Ascending aorta (tissue), 2 donors: Measurements from ENCODE around the gene TAT. TPM values are rescaled to one million over a fixed set of nuclear protein-coding genes. Genes with fewer than 3 reads are reported as not detected.
"Not testable (repeated sequence)": the region's sequence is repeated elsewhere in the genome, so short reads cannot be mapped to it uniquely, and the experiment has no call there.

Experiments used
- DNase-seq, 2 donors: peaks; one replicate each; pipeline ENCODE4 v3.0.0-alpha.2; 2019; ENCODE audit warnings: low spot score in 2 of 2
- H3K27ac ChIP-seq, 2 donors: fragments of 200-600 bp; sonication (generic); one replicate each; pipeline ENCODE4 v1.5.1; 2016 to 2017; ENCODE audit warnings: mild to moderate bottlenecking in 1 of 2
- H3K27me3 ChIP-seq: fragments of 200-600 bp; sonication (generic); one replicate; pipeline ENCODE4 v1.5.1; 2017
- H3K36me3 ChIP-seq, 2 donors: fragments of 200-600 bp; sonication (generic); one replicate each; pipeline ENCODE4 v1.5.1; 2016
- H3K4me1 ChIP-seq, 2 donors: fragments of 200-600 bp; sonication (generic); one replicate each; pipeline ENCODE4 v1.5.1; 2016 to 2017; ENCODE audit warnings: mild to moderate bottlenecking in 1 of 2
- H3K4me3 ChIP-seq, 2 donors: fragments of 200-600 bp; sonication (generic); one replicate each; pipeline ENCODE4 v1.5.1; 2016 to 2017; ENCODE audit warnings: mild to moderate bottlenecking in 1 of 2
- H3K9me3 ChIP-seq, 2 donors: fragments of 200-600 bp; sonication (generic); one replicate each; pipeline ENCODE4 v1.5.1; 2016
- intact Hi-C: fragments of 100-400 bp; cut with DNase I; formaldehyde crosslinking; loops from one replicate; pipeline ENCODE4 v1.15.1; 2023
- total RNA-seq: library from RNA; depleted of rRNA; stranded (reverse); fragments of >200 nt; gene quantifications from one replicate; pipeline ENCODE4 v1.1.0, GENCODE V29; 2016
- TF ChIP-seq, protein P1 (sequence below), 3 experiments: fragments of 200-600 bp in 2 of 3; fragments of 450-650 bp in 1 of 3; sonication (generic) in 2 of 3; IDR thresholded peaks; one replicate each; pipeline ENCODE4 v1.5.1; 2016 to 2019; ENCODE audit warnings: antibody characterized with exemption in 3 of 3, mild to moderate bottlenecking in 1 of 3, moderate library complexity in 1 of 3

The TAT gene
- total RNA-seq, 1 donor from 2014 or later, result 6.7 TPM

DNA sequence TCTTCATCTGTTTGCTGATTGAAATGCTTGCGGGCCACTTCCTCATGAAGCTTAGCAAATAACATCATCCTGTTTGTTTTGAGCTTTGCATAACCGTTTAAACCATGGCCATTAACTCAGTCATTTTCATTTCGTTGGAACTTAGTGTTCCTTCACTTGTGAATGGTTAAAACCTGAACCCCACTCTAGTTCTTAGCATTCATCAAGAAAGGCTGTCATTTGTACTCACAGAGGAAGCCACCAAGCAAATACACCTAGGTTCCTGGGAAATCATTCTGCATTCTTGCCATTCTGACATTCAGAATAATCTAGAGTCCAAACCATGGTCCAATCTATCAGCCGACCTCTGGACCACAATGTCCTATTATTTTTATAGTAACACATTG, 8.4 kb upstream of the TAT start:
- H3K27ac ChIP-seq, result no peak overlapping the region
- intact Hi-C loops, result no loop called here
- H3K9me3 ChIP-seq, result no peaks in the 10 kb centered on the region
- H3K4me3 ChIP-seq, result no peak overlapping the region
- DNase-seq, result no peak
- H3K27me3 ChIP-seq, result no peaks in the 10 kb centered on the region
- no peaks in the 10 kb centered on the region for H3K4me1 ChIP-seq
- TF ChIP-seq, protein P1, sequence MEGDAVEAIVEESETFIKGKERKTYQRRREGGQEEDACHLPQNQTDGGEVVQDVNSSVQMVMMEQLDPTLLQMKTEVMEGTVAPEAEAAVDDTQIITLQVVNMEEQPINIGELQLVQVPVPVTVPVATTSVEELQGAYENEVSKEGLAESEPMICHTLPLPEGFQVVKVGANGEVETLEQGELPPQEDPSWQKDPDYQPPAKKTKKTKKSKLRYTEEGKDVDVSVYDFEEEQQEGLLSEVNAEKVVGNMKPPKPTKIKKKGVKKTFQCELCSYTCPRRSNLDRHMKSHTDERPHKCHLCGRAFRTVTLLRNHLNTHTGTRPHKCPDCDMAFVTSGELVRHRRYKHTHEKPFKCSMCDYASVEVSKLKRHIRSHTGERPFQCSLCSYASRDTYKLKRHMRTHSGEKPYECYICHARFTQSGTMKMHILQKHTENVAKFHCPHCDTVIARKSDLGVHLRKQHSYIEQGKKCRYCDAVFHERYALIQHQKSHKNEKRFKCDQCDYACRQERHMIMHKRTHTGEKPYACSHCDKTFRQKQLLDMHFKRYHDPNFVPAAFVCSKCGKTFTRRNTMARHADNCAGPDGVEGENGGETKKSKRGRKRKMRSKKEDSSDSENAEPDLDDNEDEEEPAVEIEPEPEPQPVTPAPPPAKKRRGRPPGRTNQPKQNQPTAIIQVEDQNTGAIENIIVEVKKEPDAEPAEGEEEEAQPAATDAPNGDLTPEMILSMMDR (IDR thresholded peaks at IDR 0.05), result no peak
- H3K36me3 ChIP-seq, result no peaks in the 10 kb centered on the region

DNA sequence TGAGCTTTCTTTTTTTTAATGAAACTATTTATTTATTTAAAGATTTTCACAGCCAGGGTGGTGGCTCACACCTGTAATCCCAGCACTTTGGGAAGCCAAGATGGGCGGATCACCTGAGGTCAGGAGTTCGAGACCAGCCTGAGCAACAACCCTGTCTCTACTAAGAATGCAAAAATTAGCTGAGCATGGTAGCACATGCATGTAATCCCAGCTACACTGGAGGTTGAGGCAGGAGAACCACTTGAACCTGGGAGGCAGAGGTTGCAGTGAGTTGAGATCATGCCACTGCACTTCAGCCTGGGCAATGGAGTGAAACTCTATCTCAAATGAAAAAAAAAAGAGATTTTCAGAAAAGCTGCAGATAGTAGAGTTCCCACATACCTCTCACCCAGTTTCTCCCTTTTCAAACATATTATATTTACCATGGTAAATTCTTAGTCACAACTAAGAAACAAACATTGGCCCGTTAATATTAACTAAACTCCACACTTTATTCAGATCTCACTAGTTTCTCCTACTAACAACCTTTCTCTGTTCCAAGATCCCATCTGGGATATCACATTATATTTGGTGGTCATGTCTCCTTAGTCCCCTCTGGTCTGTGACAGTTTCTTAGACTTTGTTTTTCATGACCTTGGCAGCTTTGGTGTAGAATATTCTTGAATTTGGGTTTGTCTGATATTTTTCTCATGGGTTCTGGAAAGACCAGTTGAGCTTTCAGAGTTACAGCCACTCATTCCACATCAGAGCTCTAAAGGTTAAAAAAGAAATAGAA, 7.8 kb upstream of the TAT start:
- TF ChIP-seq, protein P1 (IDR thresholded peaks at IDR 0.05), result no peak
- no peak overlapping the region for H3K27ac ChIP-seq
- intact Hi-C loops, result no loop called here
- no peak for DNase-seq
- no peaks in the 10 kb centered on the region for H3K4me1 ChIP-seq
- no peaks in the 10 kb centered on the region for H3K36me3 ChIP-seq
- H3K27me3 ChIP-seq, result no peaks in the 10 kb centered on the region
- H3K9me3 ChIP-seq, result no peaks in the 10 kb centered on the region
- H3K4me3 ChIP-seq, result no peak overlapping the region

DNA sequence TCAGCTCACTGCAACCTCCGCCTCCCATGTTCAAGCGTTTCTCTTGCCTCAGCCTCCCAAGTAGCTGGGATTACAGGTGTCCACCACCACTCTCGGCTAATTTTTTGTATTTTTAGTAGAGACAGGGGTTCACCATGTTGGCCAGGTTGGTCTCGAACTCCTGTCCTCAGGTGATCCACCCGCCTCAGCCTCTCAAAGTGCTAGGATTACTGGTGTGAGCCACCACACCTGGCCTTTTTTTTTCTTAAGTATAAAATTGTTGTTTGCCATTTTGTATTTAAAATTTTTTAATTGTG, 5.6 kb upstream of the TAT start:
- H3K27ac ChIP-seq, H3K4me3 ChIP-seq, H3K9me3 ChIP-seq, intact Hi-C loops, DNase-seq, H3K27me3 ChIP-seq, H3K36me3 ChIP-seq, H3K4me1 ChIP-seq: not testable (repeated sequence)

DNA sequence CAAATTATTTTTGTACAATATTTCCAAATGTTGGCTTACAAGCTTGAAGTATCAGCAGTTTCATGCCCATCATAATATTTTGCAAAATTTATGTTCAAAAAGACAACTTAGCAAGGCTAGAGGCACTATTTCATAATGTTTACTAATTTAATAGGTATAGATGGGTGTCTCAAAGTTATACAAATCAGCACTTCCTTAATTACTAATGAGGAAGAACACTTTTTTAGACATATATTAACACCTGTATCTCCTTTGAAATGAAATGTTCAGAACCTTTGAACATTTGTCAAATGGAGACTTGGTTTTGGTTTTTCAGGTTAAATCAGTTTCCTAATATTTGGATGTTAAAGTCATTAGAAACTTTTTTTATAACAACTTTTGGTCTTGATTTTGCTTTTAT, 2.2 kb downstream of the TAT start:
- H3K4me1 ChIP-seq, result no peaks in the 10 kb centered on the region
- TF ChIP-seq, protein P1 (IDR thresholded peaks at IDR 0.05), result no peak
- H3K4me3 ChIP-seq, result no peak overlapping the region
- no peaks in the 10 kb centered on the region for H3K27me3 ChIP-seq
- DNase-seq, result no peak
- no peak overlapping the region for H3K27ac ChIP-seq
- no peaks in the 10 kb centered on the region for H3K9me3 ChIP-seq
- intact Hi-C loops, result no loop called here
- no peaks in the 10 kb centered on the region for H3K36me3 ChIP-seq

DNA sequence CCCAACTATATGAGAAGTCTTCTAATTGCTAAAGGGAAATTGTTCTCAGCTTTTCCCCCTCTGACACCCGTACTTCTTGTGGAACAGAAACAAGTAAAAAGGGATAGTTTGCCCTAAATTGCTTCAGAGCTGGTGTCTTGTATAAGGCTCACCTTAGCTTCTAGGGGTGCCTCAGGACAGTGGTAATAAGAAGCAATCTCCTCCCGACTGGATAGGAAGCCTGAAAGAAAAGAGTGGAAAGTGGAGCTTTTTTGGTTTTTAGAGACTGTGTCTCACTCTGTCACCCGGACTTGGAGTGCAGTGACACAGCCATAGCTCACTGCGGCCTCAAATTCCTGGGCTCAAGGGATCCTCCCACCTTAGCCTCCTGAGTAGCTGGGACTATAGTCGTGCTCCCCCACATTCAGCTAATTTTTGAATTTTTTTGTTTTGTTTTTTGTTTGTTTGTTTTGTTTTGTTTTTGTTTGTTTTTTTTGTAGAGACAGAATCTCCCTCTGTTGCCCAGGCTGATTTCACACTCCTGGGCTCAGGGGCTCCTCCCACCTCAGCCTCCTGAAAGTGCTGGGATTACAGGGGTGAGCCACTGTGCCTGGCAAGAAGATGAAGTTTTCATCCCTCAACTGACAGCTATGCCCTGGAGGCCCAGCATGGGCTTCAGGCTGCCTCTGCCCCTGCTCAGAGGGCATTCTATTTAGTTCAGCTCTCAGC, 3.4 kb downstream of the TAT start:
- H3K27ac ChIP-seq, result no peak overlapping the region
- H3K27me3 ChIP-seq, result no peaks in the 10 kb centered on the region
- H3K4me3 ChIP-seq, result no peak overlapping the region
- H3K4me1 ChIP-seq, result no peaks in the 10 kb centered on the region
- H3K36me3 ChIP-seq, result no peaks in the 10 kb centered on the region
- H3K9me3 ChIP-seq, result no peaks in the 10 kb centered on the region
- DNase-seq, result no peak
- TF ChIP-seq, protein P1 (IDR thresholded peaks at IDR 0.05), result no peak
- intact Hi-C loops, result no loop called here

DNA sequence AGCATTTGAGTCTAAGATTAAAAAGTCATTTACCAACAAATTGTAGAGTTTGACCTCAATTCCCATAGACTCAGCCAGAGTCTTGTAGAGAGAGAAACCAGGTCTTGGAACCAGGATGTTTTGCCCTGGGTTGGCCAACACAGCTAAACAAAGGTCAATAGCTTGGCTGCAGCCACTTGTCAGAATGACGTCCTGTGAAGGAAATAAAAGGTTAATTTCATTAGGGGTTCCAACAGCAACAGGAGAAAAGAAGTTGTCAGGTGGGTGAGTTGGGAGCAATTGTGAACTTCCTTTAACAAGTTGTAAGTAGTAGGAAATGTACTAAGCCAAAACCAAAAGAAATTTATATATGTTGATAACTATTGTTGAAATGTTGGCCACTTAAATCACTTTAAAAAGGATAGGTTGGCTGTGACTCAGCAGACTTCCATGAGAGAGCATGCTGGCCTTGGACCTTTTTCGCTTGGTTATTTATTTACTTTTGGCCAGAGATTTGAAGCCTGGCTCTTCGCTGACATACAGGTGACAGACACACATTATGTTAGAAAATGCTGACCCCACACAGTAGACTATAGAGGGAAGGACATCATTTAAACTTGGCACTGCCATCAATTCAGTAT, 4.3 kb downstream of the TAT start:
- DNase-seq, result no peak
- no peaks in the 10 kb centered on the region for H3K27me3 ChIP-seq
- TF ChIP-seq, protein P1 (IDR thresholded peaks at IDR 0.05), result no peak
- H3K9me3 ChIP-seq, result no peaks in the 10 kb centered on the region
- no peaks in the 10 kb centered on the region for H3K36me3 ChIP-seq
- H3K4me3 ChIP-seq, result no peak overlapping the region
- intact Hi-C loops, result no loop called here
- H3K27ac ChIP-seq, result no peak overlapping the region
- H3K4me1 ChIP-seq, result no peaks in the 10 kb centered on the region
